OCI-LY3 (cell line): ENCODE data around the gene WNT7A.
"Not testable (repeated sequence)": the region's sequence is repeated elsewhere in the genome, so short reads cannot be mapped to it uniquely, and the experiment has no call there.

Source experiments
- H2AFZ ChIP-seq: fragments of 200-600, 300-600 bp; shearing (Covaris generic); 2 replicates; pipeline ENCODE4 v1.6.0; 2014; ENCODE audit warnings: antibody characterized with exemption, low read depth, low read length
- H3K27ac ChIP-seq: fragments of 200-600, 300-600 bp; sonication (generic); 2 replicates; pipeline ENCODE4 v1.5.1; 2014; ENCODE audit warnings: mild to moderate bottlenecking, low read length, moderate library complexity, mixed read lengths
- H3K27me3 ChIP-seq: fragments of 200-600, 300-600 bp; sonication (generic); 2 replicates; pipeline ENCODE4 v1.6.1; 2014; ENCODE audit warnings: low read depth, low read length, mixed read lengths
- H3K36me3 ChIP-seq: fragments of 200-600, 300-600 bp; sonication (generic); replicated peaks from 2 replicates; pipeline ENCODE3; 2014; ENCODE audit warnings: low read depth, low read length, mixed read lengths
- H3K4me1 ChIP-seq: fragments of 300-600, 200-600 bp; sonication (generic); 2 replicates; pipeline ENCODE4 v1.6.1; 2014; ENCODE audit warnings: low read length, mixed read lengths
- H3K4me2 ChIP-seq: fragments of 200-600, 300-600 bp; sonication (generic); 2 replicates; pipeline ENCODE4 v1.6.1; 2014; ENCODE audit warnings: low read length, mixed read lengths
- H3K4me3 ChIP-seq: fragments of 300-600, 200-600 bp; sonication (generic); 2 replicates; pipeline ENCODE4 v1.5.1; 2014; ENCODE audit warnings: antibody characterized with exemption, mild to moderate bottlenecking, low read length, moderate library complexity
- H3K79me2 ChIP-seq: fragments of 300-600, 200-600 bp; shearing (Covaris generic); 2 replicates; pipeline ENCODE4 v1.6.1; 2014; ENCODE audit warnings: mild to moderate bottlenecking, low read length, mixed read lengths
- H3K9ac ChIP-seq: fragments of 300-600, 200-600 bp; shearing (Covaris generic); 2 replicates; pipeline ENCODE4 v1.6.0; 2014; ENCODE audit warnings: mild to moderate bottlenecking, low read length, moderate library complexity
- H3K9me3 ChIP-seq: fragments of 200-600, 300-600 bp; shearing (Covaris generic); 2 replicates; pipeline ENCODE4 v1.6.1; 2014; ENCODE audit warnings: low read length, mixed read lengths; ENCODE audit not compliant: insufficient read depth
- H4K20me1 ChIP-seq: fragments of 200-600, 300-600 bp; sonication (generic); 2 replicates; pipeline ENCODE4 v1.6.1; 2016; ENCODE audit warnings: low read length, mixed read lengths; ENCODE audit not compliant: insufficient read depth
- CTCF ChIP-seq: fragments of 200-600, 300-600 bp; sonication (generic); IDR thresholded peaks from 2 replicates; pipeline ENCODE4 v1.5.1; 2014; ENCODE audit warnings: antibody characterized with exemption, low read length, low read depth
- EZH2phosphoT487 ChIP-seq: fragments of 200-600 bp; shearing (Covaris generic); IDR thresholded peaks from 2 replicates; pipeline ENCODE4 v1.6.1; 2018; ENCODE audit warnings: antibody characterized with exemption, mixed run types, low read depth

WNT7A gene

GRCh38 chr3:13879946-13880810 is at the start of gene WNT7A:
Gene WNT7A, minus strand, starts transcription at chr3:13880071. Its CDS starts 255 bp downstream, at chr3:13879816.
- Histone ChIP-seq H3K9ac (no peak within 1 kb of the TSS), H3K9me3 (no peaks in the 10 kb centered on the region), H3K36me3 (no peaks in the 10 kb centered on the region), H4K20me1 (no peaks in the 10 kb centered on the region), H2AFZ (no peak within 1 kb of the TSS), H3K4me2 (no peak within 1 kb of the TSS), H3K27ac (no peak within 1 kb of the TSS), H3K4me3 (no peak within 1 kb of the TSS), H3K4me1 (peaks cover 5% of the 10 kb centered on the region; the same call in 1 of the 2 replicates), H3K27me3 (peaks cover 19% of the 10 kb centered on the region; the same call in 1 of the 2 replicates), H3K79me2 (no peaks in the 10 kb centered on the region)
- TF ChIP-seq EZH2phosphoT487 (no peak), CTCF (no peak)

- H3K27me3 ChIP-seq, H3K9ac ChIP-seq, H3K36me3 ChIP-seq, H3K4me2 ChIP-seq, H3K4me3 ChIP-seq, H3K79me2 ChIP-seq, H4K20me1 ChIP-seq, H3K27ac ChIP-seq, H2AFZ ChIP-seq, H3K4me1 ChIP-seq: not testable (repeated sequence)
- H3K9me3 ChIP-seq, result peaks cover 17% of the 10 kb centered on the region; the same call in 1 of the 2 replicates
Observed at GRCh38 chr3:13928741-13929140, 48.9 kb upstream of the WNT7A start.

GRCh38 chr3:13927295-13927694 is 47.4 kb upstream of the WNT7A start:
- Histone ChIP-seq H3K27ac (no peak overlapping the region), H3K79me2 (no peaks in the 10 kb centered on the region), H3K9me3 (peaks cover 24% of the 10 kb centered on the region; the same call in 1 of the 2 replicates), H3K4me3 (no peak overlapping the region), H3K9ac (no peak overlapping the region), H4K20me1 (no peaks in the 10 kb centered on the region), H3K27me3 (no peaks in the 10 kb centered on the region), H3K4me1 (no peaks in the 10 kb centered on the region), H3K4me2 (no peak overlapping the region), H2AFZ (no peak overlapping the region), H3K36me3 (peaks cover 6% of the 10 kb centered on the region)
- TF ChIP-seq CTCF (peak; percentile 7; the same call in 1 of the 2 replicates), EZH2phosphoT487 (no peak)

- H3K36me3 ChIP-seq, result no peaks in the 10 kb centered on the region
- no peak for TF ChIP-seq CTCF
- TF ChIP-seq EZH2phosphoT487, result no peak
Observed at GRCh38 chr3:13916375-13916774, 36.5 kb upstream of the WNT7A start.

More at GRCh38 chr3:13916375-13916774, 36.5 kb upstream of the WNT7A start:
- Histone ChIP-seq H2AFZ (no peak overlapping the region), H3K4me3 (no peak overlapping the region), H3K9ac (no peak overlapping the region), H3K4me2 (no peak overlapping the region), H3K9me3 (peaks cover 11% of the 10 kb centered on the region), H3K79me2 (no peaks in the 10 kb centered on the region), H3K27me3 (no peaks in the 10 kb centered on the region), H3K27ac (no peak overlapping the region), H3K4me1 (no peaks in the 10 kb centered on the region), H4K20me1 (no peaks in the 10 kb centered on the region)
